ENCODE data around the gene GHDC. TPM values are rescaled to one million over a fixed set of nuclear protein-coding genes. Genes with fewer than 3 reads are reported as not detected.
A peak's percentile ranks its signal among the peaks of the same experiment; 100 is the strongest.

Gene GHDC
- total and polyA plus RNA-seq, 2 donors (not counting 3 experiments of a cell fraction or from before 2014, with no cell fraction given), result 9.8 to 11.2 TPM

GRCh38 chr17:42184713-42185620 lies 9.3 kb downstream of the GHDC start, which contains the start of gene HCRT:
Gene HCRT, minus strand, starts transcription at chr17:42185452. Its CDS starts 87 bp downstream, at chr17:42185365.
- FAIRE-seq, result no peak
- Histone ChIP-seq H3K4me1 (ENCODE audit: control insufficient read depth, extremely low read depth, insufficient read depth, low read length) (peaks cover 14% of the 10 kb centered on the region), H3K9me1 (replicated peaks; ENCODE audit: control insufficient read depth, extremely low read depth, insufficient read depth, low read length) (no peaks in the 10 kb centered on the region), H3K9ac (replicated peaks; ENCODE audit: extremely low read depth, insufficient read depth, low read length) (no peak within 1 kb of the TSS), H3K79me2 (ENCODE audit: control insufficient read depth, insufficient read depth, low read length) (no peaks in the 10 kb centered on the region), H3K9me3 (replicated peaks; ENCODE audit: control insufficient read depth, insufficient read depth, low read length) (no peaks in the 10 kb centered on the region), H4K20me1 (replicated peaks; ENCODE audit: control insufficient read depth, extremely low read depth, insufficient read depth, low read length) (no peaks in the 10 kb centered on the region), H3K4me3 (replicated peaks in 1 of 3; ENCODE audit: insufficient read depth in 1 of 3, low read depth in 1 of 3, low read length in 3 of 3) (no peak within 1 kb of the TSS), H2AFZ (ENCODE audit: low read depth, low read length) (peak within 1 kb of the TSS; percentile 83), H3K27ac (ENCODE audit: insufficient read depth, low read depth, low read length) (no peak within 1 kb of the TSS), H3K27me3 (ENCODE audit: control insufficient read depth in 2 of 2, insufficient read depth in 2 of 2, low read length in 2 of 2) (peaks cover 7 to 10% of the 10 kb centered on the region in 2 experiments), H3K4me2 (ENCODE audit: insufficient read depth, low read length) (peak within 1 kb of the TSS; percentile 10), H3K36me3 (ENCODE audit: control insufficient read depth in 2 of 2, extremely low read depth in 1 of 2, insufficient read depth in 2 of 2, low read length in 2 of 2) (no peaks in the 10 kb centered on the region)
- intact Hi-C loops (cut with micrococcal nuclease), result loop anchor here (1.0 to 5.0 kb wide), 3 partner anchors 53 to 342 kb away; no protein-coding TSS in a partner anchor
- no peak for TF ChIP-seq POLR2A (IDR thresholded peaks at IDR 0.05; ENCODE audit: low read depth, low read length)
- no peak for TF ChIP-seq POLR2AphosphoS5 (IDR thresholded peaks at IDR 0.05; ENCODE audit: insufficient read depth, low read depth, low read length)
- TF ChIP-seq EZH2 (IDR thresholded peaks at IDR 0.05; ENCODE audit: borderline replicate concordance, low read depth, low read length, severe bottlenecking), result no peak
- TF ChIP-seq, protein P1, sequence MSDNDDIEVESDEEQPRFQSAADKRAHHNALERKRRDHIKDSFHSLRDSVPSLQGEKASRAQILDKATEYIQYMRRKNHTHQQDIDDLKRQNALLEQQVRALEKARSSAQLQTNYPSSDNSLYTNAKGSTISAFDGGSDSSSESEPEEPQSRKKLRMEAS (IDR thresholded peaks at IDR 0.05; ENCODE audit: insufficient read depth, insufficient read length), result no peak
- no peak for TF ChIP-seq MYC (IDR thresholded peaks at IDR 0.05; ENCODE audit: low read depth, low read length)
- no peak for TF ChIP-seq FOS (IDR thresholded peaks at IDR 0.05; ENCODE audit: borderline replicate concordance, insufficient read depth, low read length)
- TF ChIP-seq JUN (IDR thresholded peaks at IDR 0.05; ENCODE audit: borderline replicate concordance, insufficient read depth, insufficient read length, low read depth), result no peak
- TF ChIP-seq, protein P2, sequence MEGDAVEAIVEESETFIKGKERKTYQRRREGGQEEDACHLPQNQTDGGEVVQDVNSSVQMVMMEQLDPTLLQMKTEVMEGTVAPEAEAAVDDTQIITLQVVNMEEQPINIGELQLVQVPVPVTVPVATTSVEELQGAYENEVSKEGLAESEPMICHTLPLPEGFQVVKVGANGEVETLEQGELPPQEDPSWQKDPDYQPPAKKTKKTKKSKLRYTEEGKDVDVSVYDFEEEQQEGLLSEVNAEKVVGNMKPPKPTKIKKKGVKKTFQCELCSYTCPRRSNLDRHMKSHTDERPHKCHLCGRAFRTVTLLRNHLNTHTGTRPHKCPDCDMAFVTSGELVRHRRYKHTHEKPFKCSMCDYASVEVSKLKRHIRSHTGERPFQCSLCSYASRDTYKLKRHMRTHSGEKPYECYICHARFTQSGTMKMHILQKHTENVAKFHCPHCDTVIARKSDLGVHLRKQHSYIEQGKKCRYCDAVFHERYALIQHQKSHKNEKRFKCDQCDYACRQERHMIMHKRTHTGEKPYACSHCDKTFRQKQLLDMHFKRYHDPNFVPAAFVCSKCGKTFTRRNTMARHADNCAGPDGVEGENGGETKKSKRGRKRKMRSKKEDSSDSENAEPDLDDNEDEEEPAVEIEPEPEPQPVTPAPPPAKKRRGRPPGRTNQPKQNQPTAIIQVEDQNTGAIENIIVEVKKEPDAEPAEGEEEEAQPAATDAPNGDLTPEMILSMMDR (IDR thresholded peaks at IDR 0.05; ENCODE audit: extremely low read depth in 1 of 2, insufficient read depth in 1 of 2, low read depth in 1 of 2, low read length in 2 of 2), result no peak
- TF ChIP-seq GATA2 (IDR thresholded peaks at IDR 0.05; ENCODE audit: insufficient read depth, insufficient read length, low read depth, low read length), result no peak
- no peak for DNase-seq (ENCODE audit: low read depth, low spot score)
- CTCF ChIA-PET, result interaction anchor here (0.7 to 5.6 kb wide), 10 partner anchors 9 to 342 kb away, joined by 3 to 52 read pairs (median 3); partner anchors contain the start of genes GHDC and KAT2A
- dilution Hi-C loops (cut with MboI; ENCODE audit: extremely low pct_ligation_motif_present, low sequenced_read_pairs), result no loop called here
- POLR2A ChIA-PET, result no interaction called here
- no TSS peak for BruUV-seq (replicated peaks)

Data from endothelial cell of umbilical vein (primary cell).